Common myeloid progenitor, CD34-positive (primary cell): ENCODE data around the gene NOX5.

Experiments used
- CTCF ChIA-PET: fragments of 350-600 bp; sonication (Branson Sonifier 250); formaldehyde crosslinking; loops from one replicate; lab custom pipeline; 2021; ENCODE audit warnings: antibody characterized with exemption; lab: Charles Lee
- POLR2A ChIA-PET: fragments of 350-600 bp; sonication (Branson Sonifier 250); formaldehyde crosslinking; loops from one replicate; lab custom pipeline; 2021; ENCODE audit warnings: antibody characterized with exemption; lab: Charles Lee
- DNase-seq, 3 donors: peaks; one replicate each; pipeline versions ENCODE4 v3.0.0 to v3.0.0-alpha.2; 2013
- H3K27ac ChIP-seq, 2 experiments: 1 replicate in 1 of 2; 2 replicates in 1 of 2; pipeline ENCODE4 v1.7.0; 2013; ENCODE audit warnings: inconsistent platforms in 2 of 2, low read length in 2 of 2, mild to moderate bottlenecking in 2 of 2, low read depth in 1 of 2, moderate library complexity in 1 of 2; ENCODE audit not compliant: severe bottlenecking in 2 of 2, insufficient read depth in 1 of 2, poor library complexity in 1 of 2
- H3K27me3 ChIP-seq, 5 experiments: replicated peaks in 2 of 5; 1 replicate in 3 of 5; 2 replicates in 2 of 5; pipeline versions ENCODE4 v1.6.1 to v1.7.0; 2013; ENCODE audit warnings: low read length in 4 of 5, mild to moderate bottlenecking in 2 of 5, moderate library complexity in 2 of 5, inconsistent platforms in 1 of 5; ENCODE audit not compliant: insufficient read depth in 5 of 5, control insufficient read depth in 4 of 5
- H3K36me3 ChIP-seq, 4 experiments: 1 replicate in 2 of 4; 2 replicates in 2 of 4; pipeline versions ENCODE4 v1.6.1 to v1.7.0; 2013; ENCODE audit warnings: low read length in 3 of 4, control low read depth in 1 of 4, mild to moderate bottlenecking in 1 of 4; ENCODE audit not compliant: control insufficient read depth in 4 of 4, insufficient read depth in 4 of 4
- H3K4me1 ChIP-seq, 4 experiments: 1 replicate in 3 of 4; 2 replicates in 1 of 4; pipeline versions ENCODE4 v1.6.1 to v1.7.1; 2013; ENCODE audit warnings: low read length in 3 of 4, mild to moderate bottlenecking in 3 of 4, control low read depth in 1 of 4, inconsistent platforms in 1 of 4, moderate library complexity in 1 of 4; ENCODE audit not compliant: control insufficient read depth in 4 of 4, insufficient read depth in 4 of 4; ENCODE audit errors: control extremely low read depth in 1 of 4
- H3K4me3 ChIP-seq, 7 experiments: 1 replicate in 4 of 7; 2 replicates in 3 of 7; pipeline versions ENCODE4 v1.5.1 to v1.7.0; 2013; ENCODE audit warnings: mild to moderate bottlenecking in 7 of 7, low read length in 6 of 7, moderate library complexity in 6 of 7, inconsistent platforms in 2 of 7, low read depth in 2 of 7, control low read depth in 1 of 7; ENCODE audit not compliant: insufficient read depth in 4 of 7, control insufficient read depth in 1 of 7; ENCODE audit errors: extremely low read depth in 1 of 7
- H3K9me3 ChIP-seq, 5 experiments: 1 replicate in 4 of 5; 2 replicates in 1 of 5; pipeline versions ENCODE4 v1.6.1 to v1.7.1; 2013; ENCODE audit warnings: low read length in 4 of 5, mild to moderate bottlenecking in 2 of 5, inconsistent platforms in 1 of 5, low read depth in 1 of 5, moderate library complexity in 1 of 5; ENCODE audit not compliant: control insufficient read depth in 4 of 5, insufficient read depth in 2 of 5; ENCODE audit errors: control extremely low read depth in 1 of 5
- WGBS: methylation state at CpG from one replicate; pipeline ENCODE4 v1.1.5; 2013; ENCODE audit not compliant: insufficient coverage; 5-methylcytosine and 5-hydroxymethylcytosine counted together

Gene NOX5

GRCh38 chr15:68990992-68991500 lies 23.4 kb upstream of the NOX5 start:
- ChIA-PET CTCF (no interaction called here), POLR2A (no interaction called here)
- Histone ChIP-seq H3K4me3 (no peak overlapping the region), H3K9me3 (peaks cover 0 to 1% (median 0%) of the 10 kb centered on the region in 5 experiments), H3K27me3 (no peaks in the 10 kb centered on the region), H3K27ac (no peak overlapping the region), H3K4me1 (no peaks in the 10 kb centered on the region), H3K36me3 (no peaks in the 10 kb centered on the region)
- WGBS: 100% methylated on average over 1 of the region's 5 CpGs
- no peak for DNase-seq

GRCh38 chr15:68991723-68992122 lies 22.8 kb upstream of the NOX5 start:
- DNase-seq: peak; percentile 40 to 81 (median 53)
- Histone ChIP-seq H3K27me3 (no peaks in the 10 kb centered on the region), H3K9me3 (peaks cover 0 to 1% (median 0%) of the 10 kb centered on the region in 5 experiments), H3K4me3 (no peak overlapping the region), H3K36me3 (no peaks in the 10 kb centered on the region), H3K27ac (no peak overlapping the region), H3K4me1 (no peaks in the 10 kb centered on the region)
- CTCF ChIA-PET: no interaction called here
- WGBS: 83% methylated on average over 1 of the region's 4 CpGs
- POLR2A ChIA-PET: no interaction called here

- Histone ChIP-seq H3K36me3 (no peaks in the 10 kb centered on the region), H3K27me3 (no peaks in the 10 kb centered on the region), H3K27ac (no peak overlapping the region), H3K9me3 (peaks cover 0 to 1% (median 0%) of the 10 kb centered on the region in 5 experiments), H3K4me1 (no peaks in the 10 kb centered on the region), H3K4me3 (no peak overlapping the region)
- CTCF ChIA-PET: no interaction called here
- no peak for DNase-seq
- 94% methylated on average over 6 of the region's 6 CpGs for WGBS
- POLR2A ChIA-PET: no interaction called here
Observed at GRCh38 chr15:68992696-68993095, 21.8 kb upstream of the NOX5 start.

GRCh38 chr15:68993276-68993675 lies 21.2 kb upstream of the NOX5 start:
- H3K9me3 ChIP-seq: peaks cover 0 to 1% (median 0%) of the 10 kb centered on the region in 5 experiments
- 94% methylated on average over 3 of the region's 6 CpGs for WGBS
- no peak overlapping the region for H3K4me3 ChIP-seq
- no peak for DNase-seq
- H3K27me3 ChIP-seq: no peaks in the 10 kb centered on the region
- no peaks in the 10 kb centered on the region for H3K36me3 ChIP-seq
- no peaks in the 10 kb centered on the region for H3K4me1 ChIP-seq
- ChIA-PET CTCF (no interaction called here), POLR2A (no interaction called here)
- H3K27ac ChIP-seq: no peak overlapping the region

- Histone ChIP-seq H3K27me3 (no peaks in the 10 kb centered on the region), H3K36me3 (no peaks in the 10 kb centered on the region), H3K4me3 (no peak overlapping the region), H3K27ac (no peak overlapping the region), H3K9me3 (peaks cover 0 to 1% (median 0%) of the 10 kb centered on the region in 5 experiments), H3K4me1 (no peaks in the 10 kb centered on the region)
- DNase-seq: no peak
- WGBS: 100% methylated on average over 2 of the region's 2 CpGs
- POLR2A ChIA-PET: no interaction called here
- CTCF ChIA-PET: no interaction called here
Observed at GRCh38 chr15:68994149-68994548, 20.3 kb upstream of the NOX5 start.

- H3K27ac ChIP-seq: no peak overlapping the region
- H3K27me3 ChIP-seq: no peaks in the 10 kb centered on the region
- H3K36me3 ChIP-seq: no peaks in the 10 kb centered on the region
- peaks cover 0 to 1% (median 0%) of the 10 kb centered on the region in 5 experiments for H3K9me3 ChIP-seq
- CTCF ChIA-PET: no interaction called here
- POLR2A ChIA-PET: no interaction called here
- WGBS: 97% methylated on average over 5 of the region's 9 CpGs
- H3K4me3 ChIP-seq: no peak overlapping the region
- no peak for DNase-seq
- no peaks in the 10 kb centered on the region for H3K4me1 ChIP-seq
Observed at GRCh38 chr15:68994981-68995761, 19.3 kb upstream of the NOX5 start.

GRCh38 chr15:68997050-68997449 lies 17.4 kb upstream of the NOX5 start:
- ChIA-PET POLR2A (no interaction called here), CTCF (interaction anchor here (0.6 to 1.3 kb wide), 2 partner anchors 72 to 480 kb away, joined by 3 read pairs; no protein-coding TSS in a partner anchor)
- H3K36me3 ChIP-seq: no peaks in the 10 kb centered on the region
- H3K4me1 ChIP-seq: no peaks in the 10 kb centered on the region
- no peak for DNase-seq
- H3K9me3 ChIP-seq: no peaks in the 10 kb centered on the region
- WGBS: 97% methylated on average over 3 of the region's 4 CpGs
- no peaks in the 10 kb centered on the region for H3K27me3 ChIP-seq
- H3K27ac ChIP-seq: no peak overlapping the region
- H3K4me3 ChIP-seq: no peak overlapping the region
